ENCODE data around the gene GSTT2B. TPM values are rescaled to one million over a fixed set of nuclear protein-coding genes. Genes with fewer than 3 reads are reported as not detected.

GSTT2B gene
- total RNA-seq, 1 donor from 2014 or later, result not detected

GRCh38 chr22:24003887-24004286 lies 42.9 kb upstream of the GSTT2B start:
- no peak for DNase-seq (ENCODE audit: low spot score)
- Histone ChIP-seq H3K27ac (no peak overlapping the region), H2AFZ (replicated peaks) (peak overlapping the region; percentile 44), H3K27me3 (no peaks in the 10 kb centered on the region), H3K36me3 (no peaks in the 10 kb centered on the region), H3K9me3 (ENCODE audit: low read depth) (no peaks in the 10 kb centered on the region), H4K20me1 (ENCODE audit: low read depth) (no peaks in the 10 kb centered on the region), H3K4me1 (peaks cover 6% of the 10 kb centered on the region), H3K4me2 (no peak overlapping the region), H3K79me2 (ENCODE audit: low read depth) (no peaks in the 10 kb centered on the region), H3F3A (ENCODE audit: low read depth) (no peaks in the 10 kb centered on the region), H3K4me3 (no peak overlapping the region), H3K9ac (no peak overlapping the region)
- Mint-ChIP-seq H3K9me3 (no peaks in the 10 kb centered on the region), H3K4me3 (no peak overlapping the region), H3K27ac (peak overlapping the region; percentile 25), H3K36me3 (no peaks in the 10 kb centered on the region), H3K27me3 (ENCODE audit: insufficient read depth, low read depth) (peaks cover 2% of the 10 kb centered on the region), H3K4me1 (peaks cover 8% of the 10 kb centered on the region)
- TF ChIP-seq CTCF (IDR thresholded peaks at IDR 0.05) (no peak), EZH2phosphoT487 (IDR thresholded peaks at IDR 0.05) (no peak), EZH2 (IDR thresholded peaks at IDR 0.05) (no peak)

- H3K79me2 ChIP-seq (ENCODE audit: low read depth), result no peaks in the 10 kb centered on the region
- no peak for DNase-seq (ENCODE audit: low spot score)
- Mint-ChIP-seq H3K9me3 (no peaks in the 10 kb centered on the region), H3K36me3 (no peaks in the 10 kb centered on the region), H3K4me3 (no peak overlapping the region), H3K27ac (peak overlapping the region; percentile 63), H3K4me1 (peaks cover 8% of the 10 kb centered on the region), H3K27me3 (ENCODE audit: insufficient read depth, low read depth) (peaks cover 2% of the 10 kb centered on the region)
- H4K20me1 ChIP-seq (ENCODE audit: low read depth), result no peaks in the 10 kb centered on the region
- H3K27ac ChIP-seq, result no peak overlapping the region
- H3K4me3 ChIP-seq, result no peak overlapping the region
- H3K9me3 ChIP-seq (ENCODE audit: low read depth), result no peaks in the 10 kb centered on the region
- H3K4me1 ChIP-seq, result peaks cover 6% of the 10 kb centered on the region
- TF ChIP-seq EZH2 (IDR thresholded peaks at IDR 0.05) (no peak), EZH2phosphoT487 (IDR thresholded peaks at IDR 0.05) (no peak), CTCF (IDR thresholded peaks at IDR 0.05) (no peak)
- H3K9ac ChIP-seq, result no peak overlapping the region
- no peaks in the 10 kb centered on the region for H3F3A ChIP-seq (ENCODE audit: low read depth)
- no peaks in the 10 kb centered on the region for H3K36me3 ChIP-seq
- H3K27me3 ChIP-seq, result no peaks in the 10 kb centered on the region
- no peak overlapping the region for H3K4me2 ChIP-seq
- no peak overlapping the region for H2AFZ ChIP-seq (replicated peaks)
These were observed 41.9 kb upstream of the GSTT2B start for GRCh38 chr22:24002851-24003250.

GRCh38 chr22:24002272-24002671 lies 41.3 kb upstream of the GSTT2B start:
- Histone ChIP-seq H3K27me3 (no peaks in the 10 kb centered on the region), H2AFZ (replicated peaks) (no peak overlapping the region), H3F3A (ENCODE audit: low read depth) (no peaks in the 10 kb centered on the region), H3K79me2 (ENCODE audit: low read depth) (no peaks in the 10 kb centered on the region), H3K4me1 (peaks cover 6% of the 10 kb centered on the region), H4K20me1 (ENCODE audit: low read depth) (no peaks in the 10 kb centered on the region), H3K4me2 (no peak overlapping the region), H3K4me3 (no peak overlapping the region), H3K27ac (no peak overlapping the region), H3K36me3 (no peaks in the 10 kb centered on the region), H3K9ac (no peak overlapping the region), H3K9me3 (ENCODE audit: low read depth) (no peaks in the 10 kb centered on the region)
- TF ChIP-seq EZH2 (IDR thresholded peaks at IDR 0.05) (no peak), EZH2phosphoT487 (IDR thresholded peaks at IDR 0.05) (no peak), CTCF (IDR thresholded peaks at IDR 0.05) (no peak)
- DNase-seq (ENCODE audit: low spot score), result no peak
- Mint-ChIP-seq H3K27me3 (ENCODE audit: insufficient read depth, low read depth) (peaks cover 2% of the 10 kb centered on the region), H3K4me3 (no peak overlapping the region), H3K27ac (peak overlapping the region; percentile 51), H3K4me1 (peaks cover 8% of the 10 kb centered on the region), H3K36me3 (no peaks in the 10 kb centered on the region), H3K9me3 (no peaks in the 10 kb centered on the region)
